Left hindlimb (tissue), 1 donor: ENCODE data around the gene CRYBG2.
A peak's percentile ranks its signal among the peaks of the same experiment; 100 is the strongest.
"Not testable (repeated sequence)": the region's sequence is repeated elsewhere in the genome, so short reads cannot be mapped to it uniquely, and the experiment has no call there.

ENCODE experiments used
- DNase-seq: peaks from one replicate; pipeline ENCODE4 v3.0.0-alpha.2; 2018

CRYBG2 gene

GRCh38 chr1:26292735-26293134 lies 61.2 kb downstream of the CRYBG2 start:
- DNase-seq, result not testable (repeated sequence)

DNA sequence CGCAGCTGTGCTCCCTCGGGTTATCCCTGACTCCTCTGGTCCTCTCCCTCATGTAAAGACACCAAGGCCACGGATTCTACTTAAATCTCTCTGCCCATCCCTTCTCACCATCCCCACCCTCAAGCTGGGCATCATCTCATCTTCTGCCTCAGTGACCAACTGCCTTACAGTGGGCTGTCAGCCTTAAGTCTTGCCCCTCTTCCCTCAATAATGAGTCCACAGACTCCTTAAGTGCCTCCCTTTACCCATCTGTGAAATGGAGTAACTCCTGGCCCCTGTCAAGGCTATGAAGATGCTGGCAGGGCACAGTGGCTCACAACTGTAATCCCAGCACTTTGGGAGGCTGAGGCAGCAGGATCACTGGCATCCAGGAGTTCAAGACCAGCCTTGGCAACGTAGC lies 62.0 kb downstream of the CRYBG2 start:
- no peak for DNase-seq

- DNase-seq, result no peak
Observed at GRCh38 chr1:26291433-26291832, 62.5 kb downstream of the CRYBG2 start.

GRCh38 chr1:26290882-26291261 lies 63.1 kb downstream of the CRYBG2 start:
- DNase-seq, result peak; percentile 47

DNA sequence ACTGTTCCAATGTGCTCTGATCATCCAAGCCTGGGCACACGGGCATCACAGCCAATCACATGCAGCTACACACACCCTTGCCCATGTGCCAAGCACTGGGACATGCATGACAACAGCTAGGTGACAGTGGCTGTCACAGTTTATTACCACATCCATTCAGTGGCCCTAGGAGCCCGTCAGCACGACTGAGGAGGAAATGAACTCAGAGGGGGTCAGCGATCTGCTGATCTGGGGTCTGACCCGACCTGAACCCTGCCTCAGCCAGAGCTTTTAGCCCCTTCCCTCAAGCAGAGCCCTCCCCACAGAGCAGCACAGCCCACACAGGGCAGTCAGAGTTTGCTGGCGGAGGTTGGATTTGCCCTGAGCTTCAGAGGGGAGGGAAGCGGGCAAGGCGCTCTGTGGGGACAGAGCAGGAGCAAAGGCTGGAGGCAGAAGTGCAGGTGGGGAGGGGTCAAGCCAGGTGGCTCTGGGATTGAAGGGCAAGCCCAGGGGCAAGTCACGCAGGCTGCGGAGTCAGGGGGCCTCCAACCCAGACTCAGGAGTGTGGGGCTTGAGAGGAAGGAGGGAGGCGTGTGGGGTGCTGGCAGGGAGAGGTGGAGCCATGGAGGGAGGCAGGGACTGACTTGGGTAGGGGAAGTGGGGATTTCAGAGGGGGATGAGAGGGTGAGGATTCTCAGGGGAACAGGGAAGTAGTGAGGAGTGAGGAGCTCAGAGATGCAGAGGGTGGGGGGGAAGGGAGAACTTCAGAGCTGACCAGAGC lies 63.6 kb downstream of the CRYBG2 start:
- no peak for DNase-seq

GRCh38 chr1:26289158-26290059 lies 64.5 kb downstream of the CRYBG2 start:
- no peak for DNase-seq

DNA sequence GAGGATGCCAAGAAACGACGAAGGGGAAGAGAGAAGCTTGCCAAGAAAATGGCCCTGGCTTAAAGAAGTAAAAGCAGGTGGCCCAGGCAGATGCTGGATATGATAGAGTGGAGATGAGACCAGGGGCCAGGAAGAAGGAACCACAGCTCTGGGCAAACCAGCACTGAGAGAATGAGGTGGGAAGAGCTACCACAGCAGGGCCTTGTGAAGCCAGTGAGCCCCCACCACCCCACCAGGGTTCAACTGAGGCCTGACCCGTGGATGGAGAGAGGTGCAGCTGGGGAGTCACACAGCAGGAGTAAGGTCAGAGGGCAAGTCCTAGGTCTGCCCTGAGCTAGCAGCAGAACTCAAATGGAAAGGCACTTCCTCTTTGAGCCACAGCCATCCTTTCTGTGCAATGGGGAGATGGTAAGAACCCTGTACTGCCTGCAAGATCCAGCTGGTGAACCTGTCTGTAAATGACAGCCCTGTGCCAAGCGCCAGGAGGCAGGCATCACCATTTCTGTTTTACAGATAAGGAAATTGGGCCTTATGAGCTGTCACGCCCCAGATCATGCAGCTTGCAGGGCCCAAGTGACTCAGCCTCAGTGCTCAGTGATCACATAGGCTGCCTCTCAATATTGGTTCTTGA lies 65.5 kb downstream of the CRYBG2 start:
- no peak for DNase-seq

DNA sequence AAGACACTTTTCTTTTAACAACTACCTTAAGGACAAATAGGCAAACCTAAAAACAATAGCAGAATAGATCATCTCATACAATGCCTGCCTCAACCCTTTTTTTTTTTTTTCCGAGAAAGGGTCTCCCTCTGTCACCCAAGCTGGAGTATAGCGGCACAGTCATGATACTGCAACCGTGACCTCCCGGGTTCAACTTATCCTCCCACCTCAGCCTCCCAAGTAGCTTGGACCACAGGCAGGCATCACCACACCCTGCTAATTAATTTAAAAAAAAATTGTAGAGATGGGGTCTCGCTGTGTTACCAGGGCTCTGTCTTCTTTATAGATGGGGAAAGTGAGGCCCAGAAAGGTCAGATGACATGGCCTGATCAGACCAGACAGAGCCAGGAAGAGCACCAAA lies 66.1 kb downstream of the CRYBG2 start:
- no peak for DNase-seq

DNA sequence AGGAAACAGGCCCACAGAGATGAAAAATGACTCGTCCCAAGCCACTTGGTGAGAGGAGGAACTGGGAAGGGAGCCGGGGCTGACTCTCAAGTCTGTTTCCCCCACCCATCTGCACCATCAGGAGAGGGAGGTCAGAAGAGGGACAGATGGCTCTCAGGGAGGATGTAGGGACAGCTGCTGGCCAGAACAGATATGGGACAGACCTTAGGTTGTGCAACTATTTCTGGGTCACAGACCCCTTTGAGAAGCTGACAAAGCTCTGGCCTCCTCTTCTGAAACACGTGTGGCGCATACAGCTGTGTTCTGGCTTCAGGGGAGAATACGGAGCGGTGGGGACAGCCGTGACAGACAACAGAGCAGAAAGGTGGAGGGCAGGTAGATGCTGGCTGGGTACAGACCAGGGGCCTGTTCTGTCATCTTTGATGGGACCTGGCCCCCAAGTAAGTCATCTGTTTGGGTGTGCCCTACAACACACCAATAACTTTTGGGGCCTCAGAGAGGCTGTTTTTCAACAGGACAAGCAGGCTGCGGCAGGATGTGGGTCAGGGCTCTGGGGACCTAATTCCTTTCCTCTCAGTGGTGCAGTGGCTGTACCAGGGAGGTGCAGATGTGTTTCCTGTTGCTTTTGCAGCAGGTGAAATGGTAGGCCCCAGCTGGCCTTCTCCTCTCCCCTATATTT lies 66.8 kb downstream of the CRYBG2 start:
- DNase-seq, result no peak

GRCh38 chr1:26286064-26286416 lies 67.9 kb downstream of the CRYBG2 start:
- no peak for DNase-seq

DNA sequence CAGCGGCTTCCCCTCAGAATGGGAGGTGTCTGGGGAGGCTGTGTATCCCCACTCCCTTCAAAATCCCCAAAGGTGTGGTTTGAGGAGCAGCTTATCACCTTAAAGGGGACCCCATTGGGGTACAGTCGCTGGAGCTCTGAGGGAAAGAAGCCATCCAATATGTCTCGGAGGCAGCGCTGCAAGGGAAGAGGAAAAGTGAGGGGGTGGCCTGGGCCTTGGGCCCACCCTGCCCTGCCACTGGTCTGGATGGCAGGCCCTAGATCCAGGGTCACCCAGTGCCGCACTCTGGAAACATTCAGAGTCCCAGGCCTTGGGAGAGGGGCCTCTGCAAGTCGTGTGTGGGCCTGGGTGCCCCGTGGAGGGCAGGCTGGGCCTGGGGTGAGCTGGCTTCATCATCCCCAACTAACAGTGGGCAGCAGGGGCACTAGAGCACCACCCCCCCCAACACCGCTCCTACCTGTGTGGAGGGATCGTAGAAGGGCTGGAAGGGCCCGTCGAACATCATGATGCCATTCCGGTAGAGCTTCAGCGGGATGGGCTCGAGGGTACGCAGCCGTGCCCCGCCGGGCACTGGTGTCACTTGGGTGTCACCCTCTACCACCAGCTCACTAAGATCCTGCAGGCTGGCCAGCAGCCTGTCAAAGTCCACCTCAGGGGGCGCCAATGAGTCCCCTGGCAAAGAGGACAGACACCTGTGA lies 68.4 kb downstream of the CRYBG2 start:
- no peak for DNase-seq

GRCh38 chr1:26284597-26285347 lies 69.2 kb downstream of the CRYBG2 start:
- DNase-seq, result peak; percentile 50

- no peak for DNase-seq
Observed at GRCh38 chr1:26283871-26284596, 69.9 kb downstream of the CRYBG2 start.

GRCh38 chr1:26283279-26283853 lies 70.6 kb downstream of the CRYBG2 start:
- no peak for DNase-seq

DNA sequence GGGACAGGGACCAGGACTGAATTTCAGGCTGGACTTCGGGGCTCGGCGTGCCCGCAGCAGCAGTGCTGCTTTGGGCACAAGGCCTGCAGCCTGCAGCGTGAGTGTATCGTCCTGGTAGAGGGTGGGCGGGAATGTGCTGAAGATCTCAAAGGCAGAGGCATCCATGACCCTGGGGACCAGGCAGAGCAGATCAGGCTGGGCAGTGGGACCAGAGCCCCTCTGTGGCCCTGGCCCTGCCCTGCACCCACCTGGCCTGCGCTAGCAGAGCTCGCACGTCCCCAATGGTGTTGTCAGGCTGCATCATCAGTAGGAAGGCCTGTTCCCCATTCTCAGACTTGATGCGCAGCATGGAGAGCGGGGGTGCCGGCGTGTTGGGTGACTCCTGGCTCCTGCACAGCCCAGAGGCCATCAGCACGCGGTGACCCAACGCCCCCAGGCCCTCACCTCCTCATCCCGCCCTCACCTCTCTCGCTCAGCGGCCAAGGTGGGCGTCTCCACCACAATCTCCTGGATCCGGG lies 71.5 kb downstream of the CRYBG2 start:
- DNase-seq, result no peak

DNA sequence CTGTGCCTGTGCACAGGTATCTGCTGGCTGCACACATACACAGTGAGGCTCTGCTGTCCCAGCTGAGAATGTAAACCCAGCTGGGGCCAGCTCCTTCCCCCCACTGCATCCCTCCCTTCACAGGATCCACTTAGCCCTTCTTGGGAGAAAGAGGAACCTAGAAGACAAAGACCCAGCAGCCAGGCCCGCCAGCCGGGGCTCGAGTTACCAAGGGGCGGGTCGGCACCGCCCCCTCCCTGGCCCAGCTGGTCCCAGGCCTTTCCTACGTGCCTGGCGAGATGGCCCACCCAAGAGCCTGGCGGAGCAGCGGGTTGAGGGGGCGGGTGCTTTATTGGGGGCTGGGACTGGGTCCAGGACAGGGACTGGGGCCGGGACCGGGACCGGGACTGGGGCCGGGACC lies 72.0 kb downstream of the CRYBG2 start:
- DNase-seq, result peak; percentile 76

- no peak for DNase-seq
Observed at GRCh38 chr1:26281091-26281958, 72.6 kb downstream of the CRYBG2 start.

DNA sequence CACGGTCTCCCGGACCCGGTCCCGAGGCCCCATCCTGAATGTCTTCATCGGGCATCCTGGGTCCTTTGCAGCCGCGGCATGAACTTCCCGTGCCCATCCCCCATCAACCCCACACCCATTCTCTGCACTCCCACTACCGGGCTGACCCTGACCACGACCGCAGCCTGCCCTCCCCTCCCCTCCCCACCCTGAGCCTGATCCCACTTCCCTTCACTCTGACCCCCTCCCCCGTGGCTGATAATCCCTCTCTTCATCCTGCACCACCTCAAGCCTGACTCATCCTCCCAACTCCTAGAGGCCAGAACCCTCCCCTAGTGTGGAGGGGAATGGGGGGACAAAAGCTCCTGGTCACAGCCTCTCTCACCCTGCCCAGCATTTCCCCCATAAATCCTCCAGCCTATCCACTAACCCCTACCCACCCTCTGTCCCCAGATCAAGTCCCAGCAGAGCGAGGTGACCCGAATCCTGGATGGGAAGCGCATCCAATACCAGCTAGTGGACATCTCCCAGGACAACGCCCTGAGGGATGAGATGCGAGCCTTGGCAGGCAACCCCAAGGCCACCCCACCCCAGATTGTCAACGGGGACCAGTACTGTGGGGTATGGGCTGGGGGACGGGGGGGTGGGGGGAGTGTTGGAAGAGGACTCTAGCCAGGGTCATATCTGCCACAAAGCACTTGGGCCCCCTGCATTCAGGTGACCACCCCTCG lies 73.4 kb downstream of the CRYBG2 start:
- no peak for DNase-seq
